HFF-Myc (cell line): ENCODE measurements around the gene PHOX2A.

Experiments
- DNase-seq: peaks from one replicate; pipeline ENCODE4 v3.0.0-alpha.2; 2011; ENCODE audit warnings: low read depth; ENCODE audit errors: extremely low read depth
- H3K4me3 ChIP-seq: replicated peaks from 2 replicates; pipeline ENCODE4 v1.5.1; 2011; ENCODE audit warnings: low read depth, mild to moderate bottlenecking, control low read depth, low read length
- CTCF ChIP-seq: IDR thresholded peaks from 2 replicates; pipeline ENCODE4 v1.5.1; 2012; ENCODE audit warnings: mild to moderate bottlenecking, low read depth, low read length, control low read depth; ENCODE audit errors: missing control alignments

Gene PHOX2A

GRCh38 chr11:72234920-72235319 is 9.1 kb downstream of the PHOX2A start:
- H3K4me3 ChIP-seq = no peak overlapping the region
- TF ChIP-seq CTCF = no peak
- no peak for DNase-seq

- no peak for TF ChIP-seq CTCF
- no peak overlapping the region for H3K4me3 ChIP-seq
- no peak for DNase-seq
These were observed 9.5 kb downstream of the PHOX2A start for GRCh38 chr11:72234514-72234830.

GRCh38 chr11:72233773-72234513 is 10.0 kb downstream of the PHOX2A start:
- no peak for DNase-seq
- no peak for TF ChIP-seq CTCF
- H3K4me3 ChIP-seq = no peak overlapping the region

DNA sequence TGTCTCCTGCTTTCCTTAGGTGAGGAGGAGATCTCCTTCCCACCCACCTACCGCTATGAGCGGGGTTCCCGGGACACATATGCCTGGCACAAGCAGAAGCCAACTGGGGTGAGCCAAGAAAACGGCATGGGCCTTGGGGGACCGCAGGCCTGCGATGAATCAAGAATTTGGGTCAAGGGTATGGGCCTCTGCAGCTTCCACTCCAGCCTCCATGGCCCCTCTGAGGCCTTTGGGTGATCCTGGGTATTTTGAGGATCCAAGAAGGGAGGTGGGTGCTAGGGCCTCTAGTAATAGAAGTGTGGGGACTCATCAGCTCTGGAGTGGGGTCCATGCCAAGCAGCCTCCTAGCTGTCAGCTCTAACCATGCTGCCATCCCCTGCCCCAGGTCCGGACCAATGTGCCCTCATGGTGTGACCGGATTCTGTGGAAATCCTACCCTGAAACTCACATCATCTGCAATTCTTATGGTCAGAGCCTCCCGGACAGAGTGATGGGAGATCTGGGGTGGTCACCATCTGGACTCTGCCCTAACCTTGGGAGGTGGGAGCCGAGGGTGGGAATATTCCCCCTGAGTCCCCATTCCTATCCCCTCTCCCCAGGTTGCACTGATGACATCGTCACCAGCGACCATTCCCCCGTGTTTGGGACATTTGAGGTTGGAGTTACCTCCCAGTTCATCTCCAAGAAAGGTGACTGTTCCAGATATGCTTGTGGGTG is 10.8 kb downstream of the PHOX2A start:
- TF ChIP-seq CTCF = no peak
- no peak for DNase-seq
- H3K4me3 ChIP-seq = no peak overlapping the region

GRCh38 chr11:72232260-72233055 is 11.5 kb downstream of the PHOX2A start:
- TF ChIP-seq CTCF = no peak
- DNase-seq = no peak
- H3K4me3 ChIP-seq = no peak overlapping the region

DNA sequence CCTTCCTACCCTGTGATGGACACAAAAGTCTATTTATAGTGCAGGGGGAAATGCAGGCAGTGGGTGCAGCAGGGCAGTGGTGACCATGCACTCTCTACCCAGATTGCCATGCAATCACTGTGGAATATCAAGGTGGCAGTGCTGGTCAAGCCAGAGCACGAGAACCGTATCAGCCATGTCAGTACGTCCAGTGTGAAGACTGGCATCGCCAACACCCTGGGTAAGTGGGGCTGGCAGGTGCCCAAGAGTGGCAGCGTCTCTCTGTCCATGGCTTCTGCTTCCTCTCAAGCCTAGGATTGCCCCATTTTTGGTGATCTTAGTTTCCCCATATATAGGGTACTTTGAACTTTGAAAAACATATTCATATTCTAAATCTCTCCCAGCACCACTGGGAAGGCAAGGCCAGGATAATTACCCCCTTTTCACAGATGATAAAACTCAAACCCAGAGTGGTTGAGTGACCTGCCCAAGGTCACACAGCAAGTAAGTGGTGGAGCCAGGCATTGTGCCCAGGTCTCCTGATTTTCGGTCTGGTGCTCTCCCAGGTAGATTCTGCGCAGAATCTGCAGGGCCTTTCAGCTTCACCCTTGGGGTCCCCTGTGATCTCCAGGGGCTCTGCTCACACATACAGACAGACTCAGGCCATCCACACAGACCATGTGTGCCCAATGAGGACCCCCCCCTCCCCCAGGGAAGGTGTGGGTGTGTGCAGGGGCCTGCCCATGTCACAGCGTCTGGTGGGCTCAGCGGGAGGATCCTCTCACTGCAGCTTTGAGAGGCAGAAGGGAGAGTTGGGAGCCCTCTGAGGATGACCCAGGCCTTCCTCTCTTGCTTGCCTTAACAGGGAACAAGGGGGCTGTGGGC is 12.3 kb downstream of the PHOX2A start:
- H3K4me3 ChIP-seq = no peak overlapping the region
- no peak for TF ChIP-seq CTCF
- no peak for DNase-seq
